Esophagus muscularis mucosa (tissue), 4 donors: ENCODE data around the gene OR7G1.

ENCODE experiments used
- CTCF ChIP-seq, 3 experiments: fragments of 200-600 bp in 2 of 3; fragments of 450-650 bp in 1 of 3; sonication (generic) in 2 of 3; IDR thresholded peaks; one replicate each; pipeline ENCODE4 v1.5.1; 2017 to 2019; ENCODE audit warnings: antibody characterized with exemption in 3 of 3, mild to moderate bottlenecking in 2 of 3, moderate library complexity in 1 of 3
- EP300 ChIP-seq: sonication (generic); formaldehyde crosslinking; IDR thresholded peaks from one replicate; pipeline ENCODE4 v1.6.1; 2017; ENCODE audit warnings: antibody characterized with exemption
- POLR2A ChIP-seq: fragments of 450-650 bp; IDR thresholded peaks from one replicate; pipeline ENCODE4 v1.6.1; 2017; ENCODE audit warnings: antibody characterized with exemption, moderate library complexity, mild to moderate bottlenecking, low read depth
- POLR2AphosphoS5 ChIP-seq, 2 donors: sonication (generic); formaldehyde crosslinking; IDR thresholded peaks; one replicate each; pipeline ENCODE4 v1.6.1; 2017; ENCODE audit warnings: antibody characterized with exemption in 2 of 2

- TF ChIP-seq CTCF (IDR thresholded peaks at IDR 0.05) (no peak), POLR2A (no peak), POLR2AphosphoS5 (IDR thresholded peaks at IDR 0.05) (no peak), EP300 (no peak)
Observed at GRCh38 chr19:9116547-9116946, 984 bp upstream of the OR7G1 start.
